SK-N-SH (cell line): ENCODE results near the gene NPFFR2. TPM values are rescaled to one million over a fixed set of nuclear protein-coding genes. Genes with fewer than 3 reads are reported as not detected.

Experiments used
- CTCF ChIA-PET: fragments of 300-600, 350-600 bp; formaldehyde crosslinking; extraction: SDS; loops from one replicate; lab custom pipeline; 2021; lab: Yijun Ruan, JAX
- POLR2A ChIA-PET: fragments of 350-600 bp; sonication (Branson Sonifier 250); formaldehyde crosslinking; extraction: SDS; loops from one replicate; lab custom pipeline; 2020; ENCODE audit warnings: antibody characterized with exemption, inconsistent platforms; lab: Yijun Ruan, JAX
- DNase-seq: peaks from one replicate; pipeline ENCODE4 v3.0.0; 2012
- H2AFZ ChIP-seq: fragments of 200-600 bp; sonication (generic); 2 replicates; pipeline ENCODE4 v1.8.1; 2016; ENCODE audit warnings: antibody characterized with exemption, mild to moderate bottlenecking, low read depth
- H3F3A ChIP-seq: fragments of 200-600 bp; sonication (generic); replicated peaks from 2 replicates; pipeline ENCODE3; 2016; ENCODE audit warnings: antibody characterized with exemption, mild to moderate bottlenecking; ENCODE audit not compliant: insufficient read depth
- H3K27ac ChIP-seq, 2 experiments: fragments of 200-500 bp in 1 of 2; fragments of 200-600 bp in 1 of 2; sonication (Bioruptor generic) in 1 of 2; sonication (generic), shearing (Covaris generic) in 1 of 2; 2 replicates each; pipeline versions ENCODE4 v1.5.1 to v1.6.1; 2014 to 2016; ENCODE audit warnings: low read depth in 2 of 2, inconsistent platforms in 1 of 2, low read length in 1 of 2, mild to moderate bottlenecking in 1 of 2, mixed read lengths in 1 of 2
- H3K27me3 ChIP-seq: fragments of 200-600 bp; sonication (generic), shearing (Covaris generic); 2 replicates; pipeline ENCODE4 v1.6.1; 2016; ENCODE audit warnings: mixed run types; ENCODE audit not compliant: insufficient read depth
- H3K36me3 ChIP-seq, 2 experiments: fragments of 200-500 bp in 1 of 2; fragments of 200-600 bp in 1 of 2; sonication (Bioruptor generic) in 1 of 2; sonication (generic) in 1 of 2; replicated peaks in 1 of 2; 2 replicates each; pipeline versions ENCODE3 to v1.5.1; 2014 to 2016; ENCODE audit warnings: low read length in 1 of 2, mild to moderate bottlenecking in 1 of 2; ENCODE audit not compliant: insufficient read depth in 2 of 2, control insufficient read depth in 1 of 2
- H3K4me1 ChIP-seq, 2 experiments: fragments of 200-500 bp in 1 of 2; fragments of 200-600 bp in 1 of 2; sonication (Bioruptor generic) in 1 of 2; sonication (generic), shearing (Covaris generic) in 1 of 2; 2 replicates each; pipeline versions ENCODE4 v1.5.1 to v1.6.1; 2014 to 2016; ENCODE audit warnings: low read depth in 1 of 2, low read length in 1 of 2, mixed run types in 1 of 2; ENCODE audit not compliant: insufficient read depth in 2 of 2, control insufficient read depth in 1 of 2
- H3K4me2 ChIP-seq: fragments of 200-600 bp; sonication (generic), shearing (Covaris generic); 2 replicates; pipeline ENCODE4 v1.6.1; 2017; ENCODE audit warnings: mixed run types
- H3K4me3 ChIP-seq, 2 experiments: fragments of 200-500 bp in 1 of 2; fragments of 200-600 bp in 1 of 2; sonication (Bioruptor generic) in 1 of 2; sonication (generic), shearing (Covaris generic) in 1 of 2; 2 replicates each; pipeline versions ENCODE4 v1.5.1 to v1.8.1; 2014 to 2016; ENCODE audit warnings: low read depth in 2 of 2, inconsistent platforms in 1 of 2, low read length in 1 of 2, mild to moderate bottlenecking in 1 of 2, mixed read lengths in 1 of 2, moderate library complexity in 1 of 2
- H3K79me2 ChIP-seq: fragments of 200-600 bp; sonication (generic); 2 replicates; pipeline ENCODE4 v1.8.1; 2017; ENCODE audit warnings: mild to moderate bottlenecking; ENCODE audit not compliant: insufficient read depth
- H3K9ac ChIP-seq: fragments of 200-600 bp; sonication (generic); 2 replicates; pipeline ENCODE4 v1.6.1; 2017; ENCODE audit warnings: mixed run types
- H3K9me2 ChIP-seq: fragments of 200-600 bp; sonication (generic); 2 replicates; pipeline ENCODE4 v1.6.1; 2017; ENCODE audit warnings: mixed run types
- H3K9me3 ChIP-seq: fragments of 200-600 bp; sonication (generic); 2 replicates; pipeline ENCODE4 v1.6.1; 2017; ENCODE audit warnings: mixed run types, mild to moderate bottlenecking, moderate library complexity
- H4K20me1 ChIP-seq: fragments of 200-600 bp; sonication (generic); 2 replicates; pipeline ENCODE4 v1.6.1; 2017; ENCODE audit warnings: mild to moderate bottlenecking, mixed run types; ENCODE audit not compliant: insufficient read depth
- CTCF ChIP-seq: fragments of 200-600 bp; sonication (generic); IDR thresholded peaks from 2 replicates; pipeline ENCODE4 v1.6.1; 2017; ENCODE audit warnings: antibody characterized with exemption, mild to moderate bottlenecking, moderate library complexity
- ELF1 ChIP-seq: IDR thresholded peaks from 2 replicates; pipeline ENCODE4 v1.4.0; 2012
- EP300 ChIP-seq, 2 experiments: IDR thresholded peaks; 2 replicates each; pipeline versions ENCODE4 v1.4.0 to v1.6.1; 2012; ENCODE audit warnings: borderline replicate concordance in 1 of 2, low read depth in 1 of 2, low read length in 1 of 2
- FOSL2 ChIP-seq: IDR thresholded peaks from 2 replicates; pipeline ENCODE4 v1.4.0; 2012; ENCODE audit warnings: low read depth, mild to moderate bottlenecking, moderate library complexity, borderline replicate concordance
- FOXJ3 ChIP-seq: sonication (generic); formaldehyde crosslinking; IDR thresholded peaks from 2 replicates; pipeline ENCODE4 v1.5.1; 2020; ENCODE audit warnings: mild to moderate bottlenecking, missing genetic modification reagents
- FOXM1 ChIP-seq: IDR thresholded peaks from 2 replicates; pipeline ENCODE4 v1.4.0; 2012; ENCODE audit warnings: low read depth, mild to moderate bottlenecking
- GABPA ChIP-seq: IDR thresholded peaks from 2 replicates; pipeline ENCODE4 v1.4.0; 2012; ENCODE audit warnings: low read depth, mild to moderate bottlenecking
- NRF1 ChIP-seq: IDR thresholded peaks from 2 replicates; pipeline ENCODE4 v1.6.1; 2012; ENCODE audit warnings: low read depth, mild to moderate bottlenecking, low read length
- PBX3 ChIP-seq: IDR thresholded peaks from 2 replicates; pipeline ENCODE4; 2012
- RXRA ChIP-seq: IDR thresholded peaks from 2 replicates; pipeline ENCODE4 v1.4.0; 2012; ENCODE audit warnings: low read depth, mild to moderate bottlenecking, borderline replicate concordance
- SIN3A ChIP-seq: IDR thresholded peaks from 2 replicates; pipeline ENCODE4 v1.6.1; 2012; ENCODE audit warnings: low read depth, mild to moderate bottlenecking, low read length, moderate library complexity, borderline replicate concordance
- SMC3 ChIP-seq: IDR thresholded peaks from 2 replicates; pipeline ENCODE4 v1.6.1; 2012; ENCODE audit warnings: low read depth, low read length, improper control_type of control experiment
- TAF1 ChIP-seq: IDR thresholded peaks from 2 replicates; pipeline ENCODE4 v1.6.1; 2012; ENCODE audit warnings: low read depth, mild to moderate bottlenecking, low read length, moderate library complexity, borderline replicate concordance
- YY1 ChIP-seq: IDR thresholded peaks from 2 replicates; pipeline ENCODE4 v1.4.0; 2012; ENCODE audit warnings: low read depth, mild to moderate bottlenecking
- WGBS: methylation state at CpG from one replicate; pipeline ENCODE4 v1.1.6; 2017; ENCODE audit warnings: low lambda C conversion rate; 5-methylcytosine and 5-hydroxymethylcytosine counted together
- polyA plus RNA-seq, 3 experiments: library from polyadenylated mRNA; depleted of rRNA; stranded (reverse); fragments of >200 nt; gene quantifications; 2 replicates each; pipeline ENCODE4 v1.2.3, GENCODE V29; 2012
- TF ChIP-seq, protein P1 (sequence below): IDR thresholded peaks from 2 replicates; pipeline ENCODE4 v1.4.0; 2012; ENCODE audit warnings: low read depth, borderline replicate concordance
- TF ChIP-seq, protein P2 (sequence below): fragments of 150-350 bp; IDR thresholded peaks from 2 replicates; pipeline ENCODE4 v1.6.1; 2017; ENCODE audit warnings: antibody characterized with exemption, low read length, low read depth, borderline replicate concordance
- TF ChIP-seq, protein P3 (sequence below): fragments of 150-350 bp; IDR thresholded peaks from 2 replicates; pipeline ENCODE4 v1.6.1; 2016; ENCODE audit warnings: mild to moderate bottlenecking, low read depth, low read length

NPFFR2 gene
- polyA plus RNA-seq, 1 of the 3 experiments (the other 2 are of a cell fraction) = 6.2 TPM

DNA sequence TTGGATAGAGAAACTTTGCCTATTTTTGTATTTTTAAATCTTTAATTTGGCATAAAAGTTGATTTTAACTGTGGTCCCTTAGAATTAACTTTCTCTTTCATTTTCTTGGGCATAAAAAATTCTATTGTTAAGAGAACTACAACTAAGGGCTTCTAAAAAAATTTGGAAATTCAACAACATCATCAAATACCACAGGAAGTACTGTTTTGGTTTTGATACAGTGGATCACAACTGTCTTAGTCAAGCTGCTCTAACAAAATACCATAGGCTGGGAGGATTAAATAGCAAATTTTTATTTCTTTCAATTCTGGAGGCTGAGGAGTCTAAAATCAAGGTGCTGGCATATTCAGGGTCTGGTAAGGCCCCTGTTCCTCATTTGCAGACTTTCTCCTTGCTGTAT is 19.9 kb upstream of the NPFFR2 start:
- H3K27ac ChIP-seq = no peak overlapping the region
- no peak overlapping the region for H3K4me2 ChIP-seq
- no peak for TF ChIP-seq PBX3
- TF ChIP-seq, protein P1, sequence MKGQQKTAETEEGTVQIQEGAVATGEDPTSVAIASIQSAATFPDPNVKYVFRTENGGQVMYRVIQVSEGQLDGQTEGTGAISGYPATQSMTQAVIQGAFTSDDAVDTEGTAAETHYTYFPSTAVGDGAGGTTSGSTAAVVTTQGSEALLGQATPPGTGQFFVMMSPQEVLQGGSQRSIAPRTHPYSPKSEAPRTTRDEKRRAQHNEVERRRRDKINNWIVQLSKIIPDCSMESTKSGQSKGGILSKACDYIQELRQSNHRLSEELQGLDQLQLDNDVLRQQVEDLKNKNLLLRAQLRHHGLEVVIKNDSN = no peak
- TF ChIP-seq YY1 = no peak
- POLR2A ChIA-PET = no interaction called here
- H2AFZ ChIP-seq = no peak overlapping the region
- H4K20me1 ChIP-seq = no peaks in the 10 kb centered on the region
- H3K9me2 ChIP-seq = no peaks in the 10 kb centered on the region
- peaks cover 4% of the 10 kb centered on the region for H3F3A ChIP-seq
- no peaks in the 10 kb centered on the region for H3K79me2 ChIP-seq
- no peak overlapping the region for H3K4me3 ChIP-seq
- no peak for DNase-seq
- no peaks in the 10 kb centered on the region for H3K36me3 ChIP-seq
- no peaks in the 10 kb centered on the region; the same call in 1 of the 2 replicates for H3K27me3 ChIP-seq
- no peak overlapping the region for H3K9ac ChIP-seq
- no peaks in the 10 kb centered on the region for H3K9me3 ChIP-seq
- CTCF ChIA-PET = interaction anchor here (1.0 kb wide), 1 partner anchor 12 kb away, joined by 3 read pairs; no protein-coding TSS in a partner anchor
- peaks cover 0 to 3% of the 10 kb centered on the region in 2 experiments; a peak in 1 of 4 replicates for H3K4me1 ChIP-seq

- no peaks in the 10 kb centered on the region for H3K9me2 ChIP-seq
- no peaks in the 10 kb centered on the region; the same call in 1 of the 2 replicates for H3K27me3 ChIP-seq
- H3K4me1 ChIP-seq = no peaks in the 10 kb centered on the region
- no peaks in the 10 kb centered on the region for H3K36me3 ChIP-seq
- H3K4me3 ChIP-seq = no peak overlapping the region
- no peaks in the 10 kb centered on the region for H3K79me2 ChIP-seq
- no peak for DNase-seq
- no peak overlapping the region for H2AFZ ChIP-seq
- CTCF ChIA-PET = no interaction called here
- TF ChIP-seq, protein P2, sequence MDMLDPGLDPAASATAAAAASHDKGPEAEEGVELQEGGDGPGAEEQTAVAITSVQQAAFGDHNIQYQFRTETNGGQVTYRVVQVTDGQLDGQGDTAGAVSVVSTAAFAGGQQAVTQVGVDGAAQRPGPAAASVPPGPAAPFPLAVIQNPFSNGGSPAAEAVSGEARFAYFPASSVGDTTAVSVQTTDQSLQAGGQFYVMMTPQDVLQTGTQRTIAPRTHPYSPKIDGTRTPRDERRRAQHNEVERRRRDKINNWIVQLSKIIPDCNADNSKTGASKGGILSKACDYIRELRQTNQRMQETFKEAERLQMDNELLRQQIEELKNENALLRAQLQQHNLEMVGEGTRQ = no peak
- no peak for TF ChIP-seq SIN3A
- TF ChIP-seq SMC3 = no peak
- TF ChIP-seq ELF1 = no peak
- TF ChIP-seq FOSL2 = no peak
- no peak for TF ChIP-seq RXRA
- no peak for TF ChIP-seq GABPA
- TF ChIP-seq FOXM1 = no peak
- TF ChIP-seq CTCF = no peak
- TF ChIP-seq TAF1 = no peak
- TF ChIP-seq NRF1 = no peak
- TF ChIP-seq FOXJ3 = no peak
- TF ChIP-seq YY1 = no peak
- TF ChIP-seq, protein P3, sequence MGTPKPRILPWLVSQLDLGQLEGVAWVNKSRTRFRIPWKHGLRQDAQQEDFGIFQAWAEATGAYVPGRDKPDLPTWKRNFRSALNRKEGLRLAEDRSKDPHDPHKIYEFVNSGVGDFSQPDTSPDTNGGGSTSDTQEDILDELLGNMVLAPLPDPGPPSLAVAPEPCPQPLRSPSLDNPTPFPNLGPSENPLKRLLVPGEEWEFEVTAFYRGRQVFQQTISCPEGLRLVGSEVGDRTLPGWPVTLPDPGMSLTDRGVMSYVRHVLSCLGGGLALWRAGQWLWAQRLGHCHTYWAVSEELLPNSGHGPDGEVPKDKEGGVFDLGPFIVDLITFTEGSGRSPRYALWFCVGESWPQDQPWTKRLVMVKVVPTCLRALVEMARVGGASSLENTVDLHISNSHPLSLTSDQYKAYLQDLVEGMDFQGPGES = no peak
- no peak for TF ChIP-seq EP300 (IDR thresholded peaks at IDR 0.05; ENCODE audit: borderline replicate concordance in 1 of 2, low read depth in 1 of 2, low read length in 1 of 2)
- no peaks in the 10 kb centered on the region for H4K20me1 ChIP-seq
- no peak overlapping the region for H3K27ac ChIP-seq
- 22% methylated on average over 3 of the region's 3 CpGs for WGBS
- H3K9ac ChIP-seq = no peak overlapping the region
- no peak overlapping the region for H3K4me2 ChIP-seq
- POLR2A ChIA-PET = no interaction called here
- no peaks in the 10 kb centered on the region for H3F3A ChIP-seq
- H3K9me3 ChIP-seq = no peaks in the 10 kb centered on the region
Measured at GRCh38 chr4:72016011-72016410, 15.8 kb upstream of the NPFFR2 start.
